ENCODE results near the gene RIPPLY3. TPM values are rescaled to one million over a fixed set of nuclear protein-coding genes. Genes with fewer than 3 reads are reported as not detected.

RIPPLY3 gene
- total and polyA plus RNA-seq, 2 donors (not counting 3 experiments of a cell fraction or from before 2014, with no cell fraction given) = 0.03 TPM; not detected in 1

- intact Hi-C loops (cut with micrococcal nuclease) (no loop called here), dilution Hi-C loops (cut with MboI; ENCODE audit: extremely low pct_ligation_motif_present, low sequenced_read_pairs) (no loop called here)
- Histone ChIP-seq H3K36me3 (ENCODE audit: control insufficient read depth in 2 of 2, extremely low read depth in 1 of 2, insufficient read depth in 2 of 2, low read length in 2 of 2) (no peaks in the 10 kb centered on the region), H3K4me2 (ENCODE audit: insufficient read depth, low read length) (no peak overlapping the region), H3K9me1 (replicated peaks; ENCODE audit: control insufficient read depth, extremely low read depth, insufficient read depth, low read length) (no peaks in the 10 kb centered on the region), H3K27ac (ENCODE audit: insufficient read depth, low read depth, low read length) (no peak overlapping the region), H2AFZ (ENCODE audit: low read depth, low read length) (no peak overlapping the region), H3K9ac (replicated peaks; ENCODE audit: extremely low read depth, insufficient read depth, low read length) (no peak overlapping the region), H3K9me3 (replicated peaks; ENCODE audit: control insufficient read depth, insufficient read depth, low read length) (no peaks in the 10 kb centered on the region), H3K27me3 (ENCODE audit: control insufficient read depth in 2 of 2, insufficient read depth in 2 of 2, low read length in 2 of 2) (peaks cover 0 to 5% of the 10 kb centered on the region in 2 experiments), H3K4me1 (ENCODE audit: control insufficient read depth, extremely low read depth, insufficient read depth, low read length) (peaks cover 3% of the 10 kb centered on the region), H4K20me1 (replicated peaks; ENCODE audit: control insufficient read depth, extremely low read depth, insufficient read depth, low read length) (no peaks in the 10 kb centered on the region), H3K79me2 (ENCODE audit: control insufficient read depth, insufficient read depth, low read length) (no peaks in the 10 kb centered on the region), H3K4me3 (replicated peaks in 1 of 3; ENCODE audit: insufficient read depth in 1 of 3, low read depth in 1 of 3, low read length in 3 of 3) (no peak overlapping the region)
- FAIRE-seq (no peak), DNase-seq (ENCODE audit: low read depth, low spot score) (no peak)
- TF ChIP-seq JUN (IDR thresholded peaks at IDR 0.05; ENCODE audit: borderline replicate concordance, insufficient read depth, insufficient read length, low read depth) (no peak), MYC (IDR thresholded peaks at IDR 0.05; ENCODE audit: low read depth, low read length) (no peak), FOS (IDR thresholded peaks at IDR 0.05; ENCODE audit: borderline replicate concordance, insufficient read depth, low read length) (no peak), POLR2AphosphoS5 (IDR thresholded peaks at IDR 0.05; ENCODE audit: insufficient read depth, low read depth, low read length) (no peak)
- no TSS peak for BruUV-seq (replicated peaks)
- ChIA-PET CTCF (interaction anchor here (0.8 to 4.8 kb wide), 5 partner anchors 9 to 33 kb away, joined by 3 to 27 read pairs (median 10); partner anchors contain the start of gene HLCS), POLR2A (no interaction called here)
Observed at GRCh38 chr21:36999131-36999898, 7.2 kb upstream of the RIPPLY3 start.

GRCh38 chr21:37000381-37000780, 6.1 kb upstream of the RIPPLY3 start:
- no peaks in the 10 kb centered on the region for H3K9me1 ChIP-seq (replicated peaks; ENCODE audit: control insufficient read depth, extremely low read depth, insufficient read depth, low read length)
- DNase-seq (ENCODE audit: low read depth, low spot score) (no peak), FAIRE-seq (no peak)
- peaks cover under 1 to 6% of the 10 kb centered on the region in 2 experiments for H3K27me3 ChIP-seq (ENCODE audit: control insufficient read depth in 2 of 2, insufficient read depth in 2 of 2, low read length in 2 of 2)
- intact Hi-C loops (cut with micrococcal nuclease) (no loop called here), dilution Hi-C loops (cut with MboI; ENCODE audit: extremely low pct_ligation_motif_present, low sequenced_read_pairs) (no loop called here)
- H4K20me1 ChIP-seq (replicated peaks; ENCODE audit: control insufficient read depth, extremely low read depth, insufficient read depth, low read length) = no peaks in the 10 kb centered on the region
- H3K9ac ChIP-seq (replicated peaks; ENCODE audit: extremely low read depth, insufficient read depth, low read length) = no peak overlapping the region
- H3K4me2 ChIP-seq (ENCODE audit: insufficient read depth, low read length) = no peak overlapping the region
- no peaks in the 10 kb centered on the region for H3K79me2 ChIP-seq (ENCODE audit: control insufficient read depth, insufficient read depth, low read length)
- H3K4me3 ChIP-seq (replicated peaks in 1 of 3; ENCODE audit: insufficient read depth in 1 of 3, low read depth in 1 of 3, low read length in 3 of 3) = no peak overlapping the region
- ChIA-PET POLR2A (no interaction called here), CTCF (interaction anchor here (2.3 to 4.8 kb wide), 3 partner anchors 10 to 23 kb away, joined by 10 to 27 read pairs (median 15); no protein-coding TSS in a partner anchor)
- no peak overlapping the region for H2AFZ ChIP-seq (ENCODE audit: low read depth, low read length)
- TF ChIP-seq POLR2AphosphoS5 (IDR thresholded peaks at IDR 0.05; ENCODE audit: insufficient read depth, low read depth, low read length) (no peak), POLR2A (IDR thresholded peaks at IDR 0.05; ENCODE audit: low read depth, low read length) (no peak), EZH2 (IDR thresholded peaks at IDR 0.05; ENCODE audit: borderline replicate concordance, low read depth, low read length, severe bottlenecking) (no peak), MAX (IDR thresholded peaks at IDR 0.05; ENCODE audit: insufficient read depth, insufficient read length) (no peak), JUN (IDR thresholded peaks at IDR 0.05; ENCODE audit: borderline replicate concordance, insufficient read depth, insufficient read length, low read depth) (no peak), FOS (IDR thresholded peaks at IDR 0.05; ENCODE audit: borderline replicate concordance, insufficient read depth, low read length) (no peak), CTCF (IDR thresholded peaks at IDR 0.05; ENCODE audit: extremely low read depth in 1 of 2, insufficient read depth in 1 of 2, low read depth in 1 of 2, low read length in 2 of 2) (no peak), GATA2 (IDR thresholded peaks at IDR 0.05; ENCODE audit: insufficient read depth, insufficient read length, low read depth, low read length) (no peak), MYC (IDR thresholded peaks at IDR 0.05; ENCODE audit: low read depth, low read length) (no peak)
- H3K4me1 ChIP-seq (ENCODE audit: control insufficient read depth, extremely low read depth, insufficient read depth, low read length) = peaks cover 3% of the 10 kb centered on the region
- BruUV-seq (replicated peaks) = no TSS peak
- H3K27ac ChIP-seq (ENCODE audit: insufficient read depth, low read depth, low read length) = no peak overlapping the region
- no peaks in the 10 kb centered on the region for H3K9me3 ChIP-seq (replicated peaks; ENCODE audit: control insufficient read depth, insufficient read depth, low read length)
- H3K36me3 ChIP-seq (ENCODE audit: control insufficient read depth in 2 of 2, extremely low read depth in 1 of 2, insufficient read depth in 2 of 2, low read length in 2 of 2) = no peaks in the 10 kb centered on the region
